HepG2 (cell line): ENCODE results near the gene RHBG. TPM values are rescaled to one million over a fixed set of nuclear protein-coding genes. Genes with fewer than 3 reads are reported as not detected.
A peak's percentile ranks its signal among the peaks of the same experiment; 100 is the strongest.

Experiments
- ARID2 ChIP-seq: sonication (generic); formaldehyde crosslinking; IDR thresholded peaks from 2 replicates; pipeline ENCODE4 v1.8.1; 2022; ENCODE audit warnings: mild to moderate bottlenecking, missing genetic modification reagents, borderline replicate concordance
- ARNTL ChIP-seq: sonication (generic); formaldehyde crosslinking; IDR thresholded peaks from 2 replicates; pipeline ENCODE4 v1.4.0; 2020; ENCODE audit warnings: mild to moderate bottlenecking, missing genetic modification reagents
- FOXK2 ChIP-seq: fragments of 450-650 bp; IDR thresholded peaks from 2 replicates; pipeline ENCODE4 v1.6.1; 2016
- HDAC1 ChIP-seq: sonication (generic); formaldehyde crosslinking; IDR thresholded peaks from 2 replicates; pipeline ENCODE4 v1.5.1; 2020; ENCODE audit warnings: mild to moderate bottlenecking, missing genetic modification reagents
- HMGA1 ChIP-seq: sonication (generic); formaldehyde crosslinking; conservative IDR thresholded peaks from 2 replicates; pipeline ENCODE4 v1.4.0; 2020; ENCODE audit warnings: missing genetic modification reagents
- IKZF5 ChIP-seq: IDR thresholded peaks from 2 replicates; pipeline ENCODE4 v1.6.1; 2018; ENCODE audit warnings: missing genetic modification reagents, mild to moderate bottlenecking, missing compliant biosample characterization
- KDM4B ChIP-seq: sonication (generic); formaldehyde crosslinking; IDR thresholded peaks from 2 replicates; pipeline ENCODE4 v1.4.0; 2020; ENCODE audit warnings: missing genetic modification reagents
- MBNL3 ChIP-seq: fragments of 250-450 bp; sonication (Bioruptor Pico); conservative IDR thresholded peaks from 2 replicates; pipeline ENCODE4 v1.8.0; 2022; ENCODE audit warnings: mild to moderate bottlenecking, inconsistent platforms
- MIER2 ChIP-seq: IDR thresholded peaks from 2 replicates; pipeline ENCODE4 v1.6.1; 2016; ENCODE audit warnings: missing biosample characterization, missing genetic modification reagents
- NR2F2 ChIP-seq: IDR thresholded peaks from 2 replicates; pipeline ENCODE4 v1.6.1; 2012; ENCODE audit warnings: low read depth, inconsistent platforms, borderline replicate concordance
- PAWR ChIP-seq: sonication (generic); formaldehyde crosslinking; IDR thresholded peaks from 2 replicates; pipeline ENCODE4 v1.4.0; 2020; ENCODE audit warnings: missing genetic modification reagents, mild to moderate bottlenecking, borderline replicate concordance
- RNF2 ChIP-seq: fragments of 450-650 bp; conservative IDR thresholded peaks from 2 replicates; pipeline ENCODE4 v1.6.1; 2016; ENCODE audit warnings: low read depth
- SIN3B ChIP-seq: fragments of 150-350 bp; IDR thresholded peaks from 2 replicates; pipeline ENCODE4 v1.6.1; 2014; ENCODE audit warnings: low read length
- THAP11 ChIP-seq: IDR thresholded peaks from 2 replicates; pipeline ENCODE4 v1.6.1; 2016; ENCODE audit warnings: missing biosample characterization, missing genetic modification reagents
- ZFP41 ChIP-seq: sonication (generic); formaldehyde crosslinking; IDR thresholded peaks from 2 replicates; pipeline ENCODE4 v1.4.0; 2020; ENCODE audit warnings: mild to moderate bottlenecking, missing genetic modification reagents, borderline replicate concordance
- ZFP62 ChIP-seq: sonication (generic); formaldehyde crosslinking; IDR thresholded peaks from 2 replicates; pipeline ENCODE4 v1.4.0; 2020; ENCODE audit warnings: missing genetic modification reagents
- ZNF143 ChIP-seq: sonication (generic); formaldehyde crosslinking; IDR thresholded peaks from 2 replicates; pipeline ENCODE4 v1.4.0; 2020; ENCODE audit warnings: missing genetic modification reagents
- ZNF407 ChIP-seq: sonication (generic); formaldehyde crosslinking; IDR thresholded peaks from one replicate; pipeline ENCODE4 v1.5.1; 2020; ENCODE audit warnings: mild to moderate bottlenecking, missing genetic modification reagents; ENCODE audit errors: not compliant biosample characterization
- ZNF788 ChIP-seq: sonication (generic); formaldehyde crosslinking; IDR thresholded peaks from 2 replicates; pipeline ENCODE4 v1.5.0; 2020; ENCODE audit warnings: mild to moderate bottlenecking, missing genetic modification reagents, borderline replicate concordance
- ZNF792 ChIP-seq: IDR thresholded peaks from 2 replicates; pipeline ENCODE4 v1.6.1; 2016
- polyA plus RNA-seq, 8 experiments: library from polyadenylated mRNA; depleted of rRNA in 3 of 8; stranded (reverse) in 7 of 8; unstranded in 1 of 8; fragments of >200 nt; fragmentation: Illumina TruSeq in 4 of 8; extraction: Trizol in 4 of 8; gene quantifications; 2 replicates each; pipeline versions ENCODE4 v1.2.1 to v1.2.3, GENCODE V29; 2011 to 2016; ENCODE audit warnings: low read depth in 4 of 8, missing spikeins in 1 of 8, mixed read lengths in 1 of 8; ENCODE audit not compliant: insufficient read depth in 1 of 8
- total RNA-seq, 5 experiments: library from RNA; depleted of rRNA; stranded (reverse); fragments of >200 nt; fragmentation: Illumina TruSeq; extraction: Trizol; gene quantifications; 2 replicates each; pipeline ENCODE4 v1.2.3, GENCODE V29; 2016; ENCODE audit warnings: low read depth in 1 of 5
- TF ChIP-seq, protein P1 (sequence below): sonication (generic); formaldehyde crosslinking; IDR thresholded peaks from 2 replicates; pipeline ENCODE4 v1.4.0; 2020; ENCODE audit warnings: missing genetic modification reagents
- TF ChIP-seq, protein P2 (sequence below): sonication (generic); formaldehyde crosslinking; IDR thresholded peaks from 2 replicates; pipeline ENCODE4 v1.8.1; 2023; ENCODE audit warnings: mild to moderate bottlenecking, missing genetic modification reagents

The RHBG gene
- total and polyA plus RNA-seq, 2 of the 13 experiments (the other 11 are each of a cell fraction or from before 2014, with no cell fraction given): 61.8 to 73.5 TPM

DNA sequence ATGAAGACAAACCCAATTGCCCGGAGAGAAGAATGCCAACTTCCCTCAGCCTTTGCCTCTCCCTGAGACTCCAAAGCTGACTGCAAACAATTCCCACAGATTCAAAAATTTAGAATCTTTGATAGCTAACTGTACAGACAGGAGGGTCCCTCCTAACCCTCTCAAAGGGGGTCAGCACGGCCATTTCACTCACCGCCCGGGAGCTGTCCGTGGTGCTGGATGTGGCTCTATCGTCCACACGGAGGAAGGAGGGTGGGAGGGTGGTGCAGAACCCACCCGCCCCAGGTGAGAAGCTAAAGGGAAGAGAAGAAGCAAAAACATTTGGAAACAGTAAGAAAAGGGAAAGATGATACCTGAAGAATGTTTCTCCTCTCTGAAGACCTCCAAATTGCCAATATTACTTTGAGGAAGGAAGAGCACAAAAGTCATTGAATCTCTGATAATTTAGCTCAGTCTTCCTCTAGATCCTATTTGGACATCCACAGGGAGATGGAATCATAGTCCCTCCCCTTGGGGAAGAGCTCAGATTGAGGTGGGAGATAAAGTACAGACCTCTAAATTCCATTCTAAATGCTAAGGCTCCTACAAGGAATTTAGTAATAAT, 45.6 kb downstream of the RHBG start (continued):
- TF ChIP-seq, protein P1, sequence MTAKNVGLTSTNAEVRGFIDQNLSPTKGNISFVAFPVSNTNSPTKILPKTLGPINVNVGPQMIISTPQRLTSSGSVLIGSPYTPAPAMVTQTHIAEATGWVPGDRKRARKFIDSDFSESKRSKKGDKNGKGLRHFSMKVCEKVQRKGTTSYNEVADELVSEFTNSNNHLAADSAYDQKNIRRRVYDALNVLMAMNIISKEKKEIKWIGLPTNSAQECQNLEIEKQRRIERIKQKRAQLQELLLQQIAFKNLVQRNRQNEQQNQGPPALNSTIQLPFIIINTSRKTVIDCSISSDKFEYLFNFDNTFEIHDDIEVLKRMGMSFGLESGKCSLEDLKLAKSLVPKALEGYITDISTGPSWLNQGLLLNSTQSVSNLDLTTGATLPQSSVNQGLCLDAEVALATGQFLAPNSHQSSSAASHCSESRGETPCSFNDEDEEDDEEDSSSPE: no peak
- no peak for TF ChIP-seq ZFP62 (CRISPR knock-in tag)
- TF ChIP-seq ARNTL (CRISPR knock-in tag): no peak
- TF ChIP-seq ZNF407 (CRISPR knock-in tag): no peak
- TF ChIP-seq, protein P2, sequence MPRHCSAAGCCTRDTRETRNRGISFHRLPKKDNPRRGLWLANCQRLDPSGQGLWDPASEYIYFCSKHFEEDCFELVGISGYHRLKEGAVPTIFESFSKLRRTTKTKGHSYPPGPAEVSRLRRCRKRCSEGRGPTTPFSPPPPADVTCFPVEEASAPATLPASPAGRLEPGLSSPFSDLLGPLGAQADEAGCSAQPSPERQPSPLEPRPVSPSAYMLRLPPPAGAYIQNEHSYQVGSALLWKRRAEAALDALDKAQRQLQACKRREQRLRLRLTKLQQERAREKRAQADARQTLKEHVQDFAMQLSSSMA (CRISPR knock-in tag): no peak
- no peak for TF ChIP-seq ARID2
- TF ChIP-seq ZNF792 (CRISPR knock-in tag): 0 out of 2 replicates have a peak, but pooled peaks have one; percentile 48
- TF ChIP-seq RNF2: no peak
- TF ChIP-seq THAP11 (CRISPR knock-in tag): no peak
- no peak for TF ChIP-seq FOXK2
- no peak for TF ChIP-seq ZFP41
- no peak for TF ChIP-seq HDAC1 (CRISPR knock-in tag)
- TF ChIP-seq NR2F2: no peak
- no peak for TF ChIP-seq ZNF143 (CRISPR knock-in tag)
- TF ChIP-seq MBNL3 (CRISPR knock-in tag): no peak
- TF ChIP-seq IKZF5 (CRISPR knock-in tag): no peak
- no peak for TF ChIP-seq PAWR
- TF ChIP-seq ZNF788 (CRISPR knock-in tag): no peak
- no peak for TF ChIP-seq HMGA1 (CRISPR knock-in tag)
- TF ChIP-seq KDM4B (CRISPR knock-in tag): no peak
- no peak for TF ChIP-seq SIN3B
- peak; percentile 96 for TF ChIP-seq MIER2 (CRISPR knock-in tag)
